GM21723 (cell line): ENCODE measurements around the gene OR4L1.
"Not testable (repeated sequence)": the region's sequence is repeated elsewhere in the genome, so short reads cannot be mapped to it uniquely, and the experiment has no call there.

Source experiments
- ATAC-seq: cut with Tn5 transposase; IDR thresholded peaks from one replicate; pipeline ENCODE4 v1.9.1; 2021; ENCODE audit warnings: mild to moderate bottlenecking, moderate library complexity; ENCODE audit not compliant: unreplicated experiment

Gene OR4L1

DNA sequence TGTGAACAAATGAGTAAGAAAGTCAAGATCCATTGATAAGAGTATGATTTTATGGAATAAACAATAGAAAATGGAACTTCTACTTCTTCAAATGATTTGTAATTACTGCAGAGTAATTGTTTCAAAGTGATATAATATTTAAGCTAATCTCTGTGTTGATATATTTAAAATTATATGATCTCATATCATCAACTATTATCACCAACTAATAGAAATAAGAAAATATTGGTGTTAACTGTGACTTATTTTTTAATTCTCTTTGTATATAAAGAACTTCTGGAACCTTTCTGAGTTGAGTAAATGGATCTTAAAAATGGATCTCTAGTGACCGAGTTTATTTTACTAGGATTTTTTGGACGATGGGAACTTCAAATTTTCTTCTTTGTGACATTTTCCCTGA is at the start of gene OR4L1:
Gene OR4L1 (plus strand): TSS at position 301 of the 400 bp plus-strand sequence. CDS start 0 bp downstream, at position 301.
- no peak for ATAC-seq

GRCh38 chr14:20019257-20019865 is 40.5 kb upstream of the OR4L1 start, which contains the start of gene OR4K14:
Gene OR4K14 (minus strand): TSS chr14:20019307. CDS start chr14:20015193, 4,114 bp downstream.
- no peak for ATAC-seq

DNA sequence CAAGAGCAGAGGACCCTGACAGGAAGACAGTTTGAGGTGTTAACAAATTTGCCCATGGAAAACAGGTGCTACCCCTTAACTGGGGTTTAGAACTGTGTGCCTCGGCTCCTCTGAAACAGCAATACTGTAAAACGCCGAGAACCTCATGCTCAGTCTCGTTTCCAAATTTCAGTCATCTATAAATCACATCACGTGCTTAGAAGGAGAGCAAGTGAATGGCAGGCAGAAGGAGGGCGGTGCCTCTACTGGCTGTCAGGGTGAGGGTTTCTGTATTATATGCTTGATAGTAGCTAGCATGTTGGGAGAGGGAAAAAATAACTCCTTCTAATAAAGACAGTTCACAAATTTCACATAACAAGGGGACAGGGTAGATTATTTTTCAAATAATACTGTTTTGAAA is 28.8 kb upstream of the OR4L1 start:
- ATAC-seq, result no peak

DNA sequence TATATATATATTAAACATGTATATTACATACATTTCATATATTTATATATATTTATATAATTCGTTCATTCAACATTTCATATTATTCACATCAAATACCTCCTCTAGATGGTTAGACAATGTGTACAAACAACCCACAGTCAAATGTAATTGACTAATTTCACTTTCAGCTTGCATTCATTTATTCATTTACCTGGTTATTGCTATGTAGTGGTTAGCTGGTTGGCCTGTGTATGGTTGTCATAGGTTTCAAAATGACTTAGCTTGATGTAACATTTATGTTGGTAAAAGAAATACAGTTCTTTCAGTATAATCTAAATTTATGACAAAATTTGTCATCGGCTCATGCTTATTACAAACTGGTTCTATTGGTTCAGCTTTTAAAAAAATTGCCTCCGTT is 24.4 kb upstream of the OR4L1 start:
- no peak for ATAC-seq

DNA sequence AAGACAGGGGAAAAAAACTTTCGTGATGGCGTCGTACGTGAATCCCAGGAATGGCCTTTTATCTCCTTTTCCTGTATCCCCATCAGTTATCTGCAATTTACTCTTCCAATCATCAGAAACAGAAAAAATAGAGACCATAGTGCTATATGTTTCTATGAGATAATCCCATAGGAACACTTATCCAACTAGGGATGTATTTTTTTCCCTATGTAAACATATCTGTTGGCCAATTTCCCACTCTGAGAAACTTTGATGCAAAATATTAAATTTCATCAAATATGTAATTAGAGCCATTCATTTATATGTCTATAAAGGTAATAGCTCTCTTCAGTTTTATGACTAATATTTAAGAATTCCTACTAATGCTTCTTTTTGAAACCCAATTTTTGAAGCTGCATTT is 23.9 kb upstream of the OR4L1 start, which contains the start of gene OR4K13:
Gene OR4K13 (minus strand): TSS at position 101 of the 400 bp plus-strand sequence. CDS start 1,280 bp downstream, outside the sequence.
- ATAC-seq, result no peak

DNA sequence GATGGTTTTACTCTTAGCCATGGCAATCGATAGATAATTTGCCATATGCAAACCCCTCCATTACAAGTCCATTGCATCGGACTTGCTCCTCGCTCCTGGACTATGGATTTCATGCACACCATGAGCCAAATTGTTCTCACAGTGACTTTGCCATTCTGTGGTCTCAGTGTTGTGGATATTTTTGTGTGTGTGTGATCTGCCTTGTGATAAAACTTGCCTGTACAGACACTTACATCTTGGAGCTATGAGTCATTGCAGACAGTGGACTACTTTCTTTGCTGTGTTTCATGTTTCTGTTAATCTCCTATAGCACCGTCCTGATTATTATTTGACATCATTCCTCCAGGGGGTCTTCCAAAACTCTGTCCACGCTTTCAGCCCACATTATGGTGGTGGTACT is 15.6 kb upstream of the OR4L1 start:
- ATAC-seq, result no peak

GRCh38 chr14:20048202-20048601 is 11.6 kb upstream of the OR4L1 start:
- ATAC-seq, result no peak

- no peak for ATAC-seq
Measured at GRCh38 chr14:20092050-20092449, 32.2 kb downstream of the OR4L1 start.

- ATAC-seq, result no peak
Measured at GRCh38 chr14:20093442-20093841, 33.6 kb downstream of the OR4L1 start.

GRCh38 chr14:20098926-20099770 is 39.3 kb downstream of the OR4L1 start:
- ATAC-seq, result not testable (repeated sequence)

DNA sequence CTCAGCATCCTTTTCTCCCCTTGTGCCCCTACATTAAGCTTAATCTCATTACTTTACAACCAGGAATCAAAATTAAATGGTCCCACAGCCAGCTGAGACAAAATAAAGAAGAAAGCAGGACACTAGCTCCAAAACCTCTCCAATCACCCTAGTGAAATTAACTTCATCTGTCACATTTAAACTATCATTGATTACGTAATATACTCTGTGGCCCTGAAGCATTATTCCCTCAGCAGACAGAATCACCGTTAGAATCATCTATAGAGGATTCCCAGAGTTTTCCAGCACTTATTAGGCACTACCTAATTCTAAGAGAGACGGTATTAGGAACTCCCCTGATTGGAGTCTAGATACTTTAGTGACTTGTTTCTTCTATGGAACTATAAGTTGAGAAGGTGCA is 50.6 kb downstream of the OR4L1 start, which contains the start of gene OR4K17:
Gene OR4K17 (plus strand): TSS at position 302 of the 400 bp plus-strand sequence. CDS start 6,761 bp downstream, outside the sequence.
- no peak for ATAC-seq
